Measurements from ENCODE around the gene CDH11. TPM values are rescaled to one million over a fixed set of nuclear protein-coding genes. Genes with fewer than 3 reads are reported as not detected.

The CDH11 gene
- total RNA-seq, 1 donor from 2014 or later, result 94.1 TPM

DNA sequence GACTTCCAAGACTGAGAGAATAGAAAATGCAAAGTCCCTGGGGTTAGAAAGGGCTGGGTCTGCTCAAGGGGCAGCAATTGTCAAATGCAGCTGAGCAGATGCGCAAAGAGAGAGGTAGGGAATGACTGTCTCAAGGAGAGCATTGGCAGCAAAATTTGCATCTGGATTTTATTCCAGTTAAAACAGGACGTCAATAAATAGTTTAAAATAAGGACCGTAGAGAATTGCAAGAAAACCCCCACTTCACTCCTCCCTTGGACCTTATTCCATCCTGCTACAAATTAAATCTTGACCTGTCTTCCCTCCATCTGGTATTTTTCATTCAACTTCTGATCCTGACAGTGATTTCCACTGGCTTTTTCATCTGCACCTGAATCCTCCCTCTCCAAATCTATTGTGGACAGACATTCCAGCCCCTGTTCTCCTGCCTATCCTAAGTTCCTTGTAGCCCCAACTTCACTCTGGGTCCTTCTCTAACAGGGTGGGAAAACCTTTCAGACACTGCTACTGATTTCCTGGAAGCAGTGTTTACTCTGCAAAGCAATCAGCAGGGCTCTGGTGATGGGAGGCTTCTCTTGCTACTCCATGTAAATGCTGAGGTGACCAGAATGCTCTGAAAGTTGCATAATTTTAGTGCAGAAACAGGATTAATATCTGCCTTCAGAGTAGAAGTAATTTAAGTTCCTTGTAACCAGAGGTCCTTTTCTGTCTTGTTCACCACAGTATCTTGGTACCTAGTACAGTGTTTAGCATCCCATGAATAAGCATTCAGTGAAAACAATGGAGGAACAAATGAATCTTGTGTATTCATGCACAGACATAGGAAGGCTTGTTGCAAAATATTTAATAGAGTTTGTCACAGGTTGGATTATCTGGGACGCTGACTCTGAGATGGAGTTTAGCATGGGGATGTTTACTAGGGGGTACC lies 79.2 kb downstream of the CDH11 start:
- ATAC-seq (no peak), DNase-seq (no peak)
- no peak overlapping the region for H3K4me3 ChIP-seq
- TF ChIP-seq, protein P1, sequence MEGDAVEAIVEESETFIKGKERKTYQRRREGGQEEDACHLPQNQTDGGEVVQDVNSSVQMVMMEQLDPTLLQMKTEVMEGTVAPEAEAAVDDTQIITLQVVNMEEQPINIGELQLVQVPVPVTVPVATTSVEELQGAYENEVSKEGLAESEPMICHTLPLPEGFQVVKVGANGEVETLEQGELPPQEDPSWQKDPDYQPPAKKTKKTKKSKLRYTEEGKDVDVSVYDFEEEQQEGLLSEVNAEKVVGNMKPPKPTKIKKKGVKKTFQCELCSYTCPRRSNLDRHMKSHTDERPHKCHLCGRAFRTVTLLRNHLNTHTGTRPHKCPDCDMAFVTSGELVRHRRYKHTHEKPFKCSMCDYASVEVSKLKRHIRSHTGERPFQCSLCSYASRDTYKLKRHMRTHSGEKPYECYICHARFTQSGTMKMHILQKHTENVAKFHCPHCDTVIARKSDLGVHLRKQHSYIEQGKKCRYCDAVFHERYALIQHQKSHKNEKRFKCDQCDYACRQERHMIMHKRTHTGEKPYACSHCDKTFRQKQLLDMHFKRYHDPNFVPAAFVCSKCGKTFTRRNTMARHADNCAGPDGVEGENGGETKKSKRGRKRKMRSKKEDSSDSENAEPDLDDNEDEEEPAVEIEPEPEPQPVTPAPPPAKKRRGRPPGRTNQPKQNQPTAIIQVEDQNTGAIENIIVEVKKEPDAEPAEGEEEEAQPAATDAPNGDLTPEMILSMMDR (IDR thresholded peaks at IDR 0.05), result no peak
- no peak overlapping the region for H3K27ac ChIP-seq
- H3K9me3 ChIP-seq, result no peaks in the 10 kb centered on the region
- intact Hi-C loops (cut with DNase I), result no loop called here
- H3K27me3 ChIP-seq (ENCODE audit: low read depth), result no peaks in the 10 kb centered on the region
- no peaks in the 10 kb centered on the region for H3K36me3 ChIP-seq
- no peaks in the 10 kb centered on the region for H3K4me1 ChIP-seq

DNA sequence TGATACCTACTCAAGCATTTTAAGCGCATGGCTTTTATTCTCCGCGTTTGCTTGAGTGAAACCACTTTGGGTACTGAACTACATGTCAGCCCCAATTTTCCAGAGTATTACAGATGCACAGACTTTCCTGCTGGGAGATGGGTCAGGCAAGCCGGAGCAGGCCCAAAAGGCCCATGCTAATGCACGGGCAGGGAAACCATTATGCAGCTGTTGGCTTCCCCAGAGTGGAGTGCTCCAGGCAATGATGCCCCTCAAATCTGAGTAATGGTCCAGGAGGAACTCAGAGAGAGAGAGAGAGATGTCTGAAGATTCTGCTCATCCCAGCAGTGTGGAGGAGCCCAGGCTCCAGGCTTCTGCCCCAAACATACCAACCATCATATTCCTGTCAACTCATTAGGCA lies 80.2 kb downstream of the CDH11 start:
- no peaks in the 10 kb centered on the region for H3K27me3 ChIP-seq (ENCODE audit: low read depth)
- DNase-seq, result no peak
- intact Hi-C loops (cut with DNase I), result no loop called here
- H3K27ac ChIP-seq, result no peak overlapping the region
- H3K4me1 ChIP-seq, result no peaks in the 10 kb centered on the region
- H3K36me3 ChIP-seq, result no peaks in the 10 kb centered on the region
- TF ChIP-seq, protein P1 (IDR thresholded peaks at IDR 0.05), result no peak
- no peak overlapping the region for H3K4me3 ChIP-seq
- H3K9me3 ChIP-seq, result no peaks in the 10 kb centered on the region
- no peak for ATAC-seq

DNA sequence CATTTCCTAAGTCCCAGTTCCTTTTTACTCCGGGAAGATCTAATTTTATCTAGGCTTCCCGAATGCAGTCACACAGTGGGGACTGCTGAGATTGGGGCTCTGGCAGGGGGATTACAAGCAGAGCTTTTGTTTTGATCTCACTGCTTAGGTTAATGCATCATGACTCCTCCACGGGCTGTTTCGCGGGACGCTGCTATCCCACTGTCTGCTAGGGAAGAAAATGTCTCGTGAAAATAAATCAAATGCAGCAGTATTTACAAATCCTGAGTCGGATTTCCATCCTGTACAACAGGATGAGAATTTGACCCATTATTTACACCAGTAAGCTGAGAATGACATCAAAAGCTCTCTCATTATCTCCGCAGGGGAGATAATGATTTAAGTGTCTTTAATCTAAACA lies 83.8 kb downstream of the CDH11 start:
- TF ChIP-seq, protein P1 (IDR thresholded peaks at IDR 0.05), result no peak
- intact Hi-C loops (cut with DNase I), result no loop called here
- Histone ChIP-seq H3K27me3 (ENCODE audit: low read depth) (no peaks in the 10 kb centered on the region), H3K9me3 (no peaks in the 10 kb centered on the region), H3K27ac (no peak overlapping the region), H3K4me3 (no peak overlapping the region), H3K36me3 (no peaks in the 10 kb centered on the region), H3K4me1 (no peaks in the 10 kb centered on the region)
- DNase-seq (no peak), ATAC-seq (no peak)

DNA sequence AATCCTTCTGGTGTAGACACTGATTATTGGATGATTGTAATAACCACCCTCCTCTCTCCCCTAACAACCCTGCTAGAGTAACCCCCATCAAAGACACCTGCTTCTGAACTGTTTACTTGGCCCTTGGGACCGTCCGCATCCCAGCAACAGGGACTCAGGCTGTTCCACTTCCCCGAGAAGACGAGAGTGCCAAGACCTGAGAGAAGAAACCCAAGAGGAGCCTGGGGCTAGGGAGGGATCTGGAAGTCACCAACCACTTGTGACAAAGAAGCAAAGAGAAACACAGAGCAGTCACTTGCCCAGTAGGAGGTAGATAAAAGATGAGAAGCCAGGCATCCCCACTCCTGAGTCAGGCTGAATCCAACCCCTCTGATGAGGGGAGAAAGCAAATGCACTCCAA lies 84.3 kb downstream of the CDH11 start:
- H3K27ac ChIP-seq, result no peak overlapping the region
- no peaks in the 10 kb centered on the region for H3K4me1 ChIP-seq
- DNase-seq, result no peak
- no peak for ATAC-seq
- TF ChIP-seq, protein P1 (IDR thresholded peaks at IDR 0.05), result no peak
- intact Hi-C loops (cut with DNase I), result no loop called here
- H3K27me3 ChIP-seq (ENCODE audit: low read depth), result no peaks in the 10 kb centered on the region
- H3K36me3 ChIP-seq, result no peaks in the 10 kb centered on the region
- no peaks in the 10 kb centered on the region for H3K9me3 ChIP-seq
- H3K4me3 ChIP-seq, result no peak overlapping the region

DNA sequence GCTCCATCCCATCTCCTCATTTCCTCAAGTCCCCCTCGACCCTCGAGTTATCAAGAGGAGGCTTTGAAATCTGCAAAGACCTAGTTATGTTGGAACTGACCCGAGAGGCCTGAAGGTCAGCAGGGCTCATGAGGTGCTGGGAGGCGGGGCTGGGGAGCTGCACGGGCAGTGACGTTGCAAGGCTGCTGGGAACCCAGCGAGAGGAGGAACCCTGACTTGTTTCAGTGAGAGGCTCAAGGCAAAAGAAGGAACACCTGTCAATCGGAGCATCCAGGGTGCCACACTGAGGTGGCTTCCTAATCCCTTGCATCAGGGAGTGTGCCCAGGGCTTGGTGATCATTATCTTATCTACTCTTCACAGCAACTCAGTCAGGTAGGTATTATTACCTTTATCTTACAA lies 86.9 kb downstream of the CDH11 start:
- ATAC-seq (no peak), DNase-seq (no peak)
- H3K36me3 ChIP-seq, result no peaks in the 10 kb centered on the region

More for the DNA sequence above, 86.9 kb downstream of the CDH11 start:
- Histone ChIP-seq H3K9me3 (no peaks in the 10 kb centered on the region), H3K27ac (no peak overlapping the region), H3K4me3 (no peak overlapping the region), H3K4me1 (no peaks in the 10 kb centered on the region), H3K27me3 (ENCODE audit: low read depth) (no peaks in the 10 kb centered on the region)
- TF ChIP-seq, protein P1 (IDR thresholded peaks at IDR 0.05), result no peak
- intact Hi-C loops (cut with DNase I), result no loop called here

Data from lower lobe of right lung (tissue), 2 donors.